Pons (tissue), 1 donor: Measurements from ENCODE around the gene GYG2.
"Not testable (repeated sequence)": the region's sequence is repeated elsewhere in the genome, so short reads cannot be mapped to it uniquely, and the experiment has no call there.

ENCODE experiments used
- DNase-seq: peaks from one replicate; pipeline ENCODE4 v3.0.0-alpha.2; 2016; ENCODE audit warnings: low spot score

Gene GYG2

GRCh38 chrX:2903366-2903765 is 74.6 kb downstream of the GYG2 start:
- DNase-seq, result no peak

- no peak for DNase-seq
Observed at GRCh38 chrX:2907295-2907694, 78.6 kb downstream of the GYG2 start.

- no peak for DNase-seq
Observed at GRCh38 chrX:2908125-2908685, 79.5 kb downstream of the GYG2 start.

- DNase-seq, result no peak
Observed at GRCh38 chrX:2910109-2910508, 81.4 kb downstream of the GYG2 start.

- no peak for DNase-seq
Observed at GRCh38 chrX:2913118-2913517, 84.4 kb downstream of the GYG2 start.

- DNase-seq, result no peak
Observed at GRCh38 chrX:2917767-2918166, 89.0 kb downstream of the GYG2 start.

- no peak for DNase-seq
Observed at GRCh38 chrX:2921193-2921592, 92.5 kb downstream of the GYG2 start.

GRCh38 chrX:2921750-2922149 is 93.0 kb downstream of the GYG2 start:
- no peak for DNase-seq

- DNase-seq, result no peak
Observed at GRCh38 chrX:2924151-2924550, 95.4 kb downstream of the GYG2 start.

GRCh38 chrX:2926255-2926654 is 97.5 kb downstream of the GYG2 start:
- not testable (repeated sequence) for DNase-seq

- DNase-seq, result no peak
Observed at GRCh38 chrX:2926664-2927275, 98.0 kb downstream of the GYG2 start.

- peak; percentile 26 for DNase-seq
Observed at GRCh38 chrX:2928191-2928582, 99.5 kb downstream of the GYG2 start.

GRCh38 chrX:2928583-2929434 is 100.1 kb downstream of the GYG2 start, which contains the start of gene ARSD:
ARSD (minus strand) TSS chrX:2929339; CDS start chrX:2929275, 64 bp downstream.
- peak; percentile 51 for DNase-seq

- DNase-seq, result no peak
Observed at GRCh38 chrX:2931155-2931554, 102.4 kb downstream of the GYG2 start.

GRCh38 chrX:2931612-2932011 is 102.9 kb downstream of the GYG2 start:
- no peak for DNase-seq
